Activated CD8-positive, alpha-beta T cell treated with anti-CD3 and anti-CD28 coated beads, Interleukin-2, amount 10 ng/mL, durations not matched to agents 7 days and 5 days (primary cell): Measurements from ENCODE around the gene AGTR1. TPM values are rescaled to one million over a fixed set of nuclear protein-coding genes. Genes with fewer than 3 reads are reported as not detected.

Experiments used
- ATAC-seq: fragments of 150-1000 bp; cut with Tn5 transposase; one replicate; pipeline ENCODE4 v1.10.0; 2021; ENCODE audit warnings: moderate library complexity
- CTCF ChIA-PET: fragments of 350-600 bp; sonication (Branson Sonifier 250); formaldehyde crosslinking; loops from one replicate; lab custom pipeline; 2021; ENCODE audit warnings: antibody characterized with exemption; lab: Charles Lee
- POLR2A ChIA-PET: fragments of 350-600 bp; sonication (Branson Sonifier 250); formaldehyde crosslinking; loops from one replicate; lab custom pipeline; 2021; ENCODE audit warnings: antibody characterized with exemption; lab: Charles Lee
- DNase-seq: peaks from one replicate; pipeline ENCODE4 v3.0.0-alpha.2; 2020
- H3K27ac Mint-ChIP-seq: one replicate; pipeline ENCODE4 v1.8.0; 2021; ENCODE audit warnings: mild to moderate bottlenecking, mixed read lengths
- H3K27me3 Mint-ChIP-seq: one replicate; pipeline ENCODE4 v1.8.0; 2021; ENCODE audit warnings: low read depth, mixed read lengths
- H3K36me3 Mint-ChIP-seq: one replicate; pipeline ENCODE4 v1.8.0; 2021; ENCODE audit warnings: low read depth, mixed read lengths
- H3K4me1 Mint-ChIP-seq: one replicate; pipeline ENCODE4 v1.8.0; 2021; ENCODE audit warnings: low read depth, mixed read lengths
- H3K4me3 Mint-ChIP-seq: one replicate; pipeline ENCODE4 v1.8.0; 2021; ENCODE audit warnings: mild to moderate bottlenecking, mixed read lengths
- H3K9me3 Mint-ChIP-seq: one replicate; pipeline ENCODE4 v1.8.0; 2022; ENCODE audit warnings: mixed read lengths; ENCODE audit not compliant: insufficient read depth
- total RNA-seq, 2 experiments: library from RNA; stranded (reverse); gene quantifications; one replicate each; pipeline ENCODE4 v1.2.3, GENCODE V29; 2021

The AGTR1 gene
- not detected for total RNA-seq

- no peak within 1 kb of the TSS for H3K4me3 Mint-ChIP-seq
- no peak within 1 kb of the TSS for H3K27ac Mint-ChIP-seq
- DNase-seq (no peak), ATAC-seq (no peak)
- ChIA-PET POLR2A (no interaction called here), CTCF (no interaction called here)
- peaks cover 21% of the 10 kb centered on the region for H3K27me3 Mint-ChIP-seq
- H3K9me3 Mint-ChIP-seq = no peaks in the 10 kb centered on the region
- no peaks in the 10 kb centered on the region for H3K36me3 Mint-ChIP-seq
- H3K4me1 Mint-ChIP-seq = no peaks in the 10 kb centered on the region
Observed at GRCh38 chr3:148697306-148698189, at the start of gene AGTR1. AGTR1 (plus strand) TSS chr3:148697903; CDS start chr3:148741036, 43,133 bp downstream.

- Mint-ChIP-seq H3K9me3 (peaks cover 3% of the 10 kb centered on the region), H3K4me1 (no peaks in the 10 kb centered on the region), H3K4me3 (no peak overlapping the region), H3K36me3 (no peaks in the 10 kb centered on the region), H3K27me3 (no peaks in the 10 kb centered on the region), H3K27ac (no peak overlapping the region)
- ChIA-PET CTCF (no interaction called here), POLR2A (no interaction called here)
- DNase-seq (no peak), ATAC-seq (no peak)
Observed at GRCh38 chr3:148648685-148649352, 48.9 kb upstream of the AGTR1 start.

GRCh38 chr3:148651549-148651948 is 46.2 kb upstream of the AGTR1 start:
- Mint-ChIP-seq H3K36me3 (no peaks in the 10 kb centered on the region), H3K4me1 (no peaks in the 10 kb centered on the region), H3K27ac (no peak overlapping the region), H3K27me3 (no peaks in the 10 kb centered on the region), H3K4me3 (no peak overlapping the region), H3K9me3 (peaks cover 6% of the 10 kb centered on the region)
- POLR2A ChIA-PET = no interaction called here
- CTCF ChIA-PET = no interaction called here
- ATAC-seq = no peak
- DNase-seq = no peak

GRCh38 chr3:148654433-148654832 is 43.3 kb upstream of the AGTR1 start:
- ATAC-seq (no peak), DNase-seq (no peak)
- no peaks in the 10 kb centered on the region for H3K4me1 Mint-ChIP-seq
- POLR2A ChIA-PET = no interaction called here
- H3K27me3 Mint-ChIP-seq = no peaks in the 10 kb centered on the region
- H3K36me3 Mint-ChIP-seq = no peaks in the 10 kb centered on the region
- CTCF ChIA-PET = no interaction called here
- H3K4me3 Mint-ChIP-seq = no peak overlapping the region
- no peak overlapping the region for H3K27ac Mint-ChIP-seq
- H3K9me3 Mint-ChIP-seq = peaks cover 6% of the 10 kb centered on the region

GRCh38 chr3:148657470-148657869 is 40.2 kb upstream of the AGTR1 start:
- DNase-seq (no peak), ATAC-seq (no peak)
- no peaks in the 10 kb centered on the region for H3K27me3 Mint-ChIP-seq
- H3K9me3 Mint-ChIP-seq = peaks cover 3% of the 10 kb centered on the region
- no peaks in the 10 kb centered on the region for H3K36me3 Mint-ChIP-seq
- ChIA-PET CTCF (no interaction called here), POLR2A (no interaction called here)
- no peak overlapping the region for H3K4me3 Mint-ChIP-seq
- no peak overlapping the region for H3K27ac Mint-ChIP-seq
- H3K4me1 Mint-ChIP-seq = no peaks in the 10 kb centered on the region

- Mint-ChIP-seq H3K4me1 (no peaks in the 10 kb centered on the region), H3K27ac (no peak overlapping the region), H3K9me3 (peaks cover 3% of the 10 kb centered on the region), H3K27me3 (no peaks in the 10 kb centered on the region), H3K36me3 (no peaks in the 10 kb centered on the region), H3K4me3 (no peak overlapping the region)
- ChIA-PET CTCF (no interaction called here), POLR2A (no interaction called here)
- DNase-seq = no peak
- ATAC-seq = no peak
Observed at GRCh38 chr3:148659512-148659911, 38.2 kb upstream of the AGTR1 start.

- POLR2A ChIA-PET = no interaction called here
- ATAC-seq (no peak), DNase-seq (no peak)
- Mint-ChIP-seq H3K36me3 (no peaks in the 10 kb centered on the region), H3K4me1 (no peaks in the 10 kb centered on the region), H3K9me3 (no peaks in the 10 kb centered on the region), H3K27ac (no peak overlapping the region), H3K4me3 (no peak overlapping the region), H3K27me3 (no peaks in the 10 kb centered on the region)
- CTCF ChIA-PET = no interaction called here
Observed at GRCh38 chr3:148680289-148680688, 17.4 kb upstream of the AGTR1 start.

- H3K4me3 Mint-ChIP-seq = no peak overlapping the region
Observed at GRCh38 chr3:148681080-148681479, 16.6 kb upstream of the AGTR1 start.

GRCh38 chr3:148682997-148683396 is 14.7 kb upstream of the AGTR1 start:
- Mint-ChIP-seq H3K9me3 (no peaks in the 10 kb centered on the region), H3K27me3 (no peaks in the 10 kb centered on the region), H3K4me1 (no peaks in the 10 kb centered on the region), H3K4me3 (no peak overlapping the region), H3K27ac (no peak overlapping the region), H3K36me3 (no peaks in the 10 kb centered on the region)
- CTCF ChIA-PET = no interaction called here
- no peak for ATAC-seq
- no peak for DNase-seq
- POLR2A ChIA-PET = no interaction called here

More at GRCh38 chr3:148681080-148681479, 16.6 kb upstream of the AGTR1 start:
- CTCF ChIA-PET = no interaction called here
- ATAC-seq (no peak), DNase-seq (no peak)
- H3K4me1 Mint-ChIP-seq = no peaks in the 10 kb centered on the region
- no peak overlapping the region for H3K27ac Mint-ChIP-seq
- no peaks in the 10 kb centered on the region for H3K27me3 Mint-ChIP-seq
- no peaks in the 10 kb centered on the region for H3K36me3 Mint-ChIP-seq
- H3K9me3 Mint-ChIP-seq = no peaks in the 10 kb centered on the region
- POLR2A ChIA-PET = no interaction called here

- CTCF ChIA-PET = no interaction called here
Observed at GRCh38 chr3:148694116-148694515, 3.6 kb upstream of the AGTR1 start.

GRCh38 chr3:148698190-148698810 is 597 bp downstream of the AGTR1 start:
- ATAC-seq = no peak
- Mint-ChIP-seq H3K4me3 (no peak overlapping the region), H3K36me3 (no peaks in the 10 kb centered on the region), H3K27ac (no peak overlapping the region), H3K4me1 (no peaks in the 10 kb centered on the region), H3K9me3 (no peaks in the 10 kb centered on the region), H3K27me3 (peaks cover 21% of the 10 kb centered on the region)
- ChIA-PET CTCF (no interaction called here), POLR2A (no interaction called here)
- DNase-seq = no peak

More at GRCh38 chr3:148694116-148694515, 3.6 kb upstream of the AGTR1 start:
- Mint-ChIP-seq H3K27me3 (peaks cover 13% of the 10 kb centered on the region), H3K9me3 (no peaks in the 10 kb centered on the region), H3K36me3 (no peaks in the 10 kb centered on the region), H3K4me3 (no peak overlapping the region), H3K4me1 (no peaks in the 10 kb centered on the region), H3K27ac (no peak overlapping the region)
- no peak for ATAC-seq
- POLR2A ChIA-PET = no interaction called here
- no peak for DNase-seq

- POLR2A ChIA-PET = no interaction called here
Observed at GRCh38 chr3:148705314-148705713, 7.6 kb downstream of the AGTR1 start.

More at GRCh38 chr3:148705314-148705713, 7.6 kb downstream of the AGTR1 start:
- H3K4me1 Mint-ChIP-seq = no peaks in the 10 kb centered on the region
- no peaks in the 10 kb centered on the region for H3K9me3 Mint-ChIP-seq
- H3K36me3 Mint-ChIP-seq = no peaks in the 10 kb centered on the region
- H3K27ac Mint-ChIP-seq = no peak overlapping the region
- H3K27me3 Mint-ChIP-seq = no peaks in the 10 kb centered on the region
- no peak overlapping the region for H3K4me3 Mint-ChIP-seq
- ATAC-seq (no peak), DNase-seq (no peak)
- CTCF ChIA-PET = no interaction called here
